Right lobe of liver (tissue), 4 donors: Measurements from ENCODE around the gene DUS3L.

Experiments used
- CTCF ChIP-seq, 4 donors: fragments of 200-600 bp in 3 of 4; fragments of 450-650 bp in 1 of 4; IDR thresholded peaks; one replicate each; pipeline versions ENCODE4 v1.5.1 to v1.8.0; 2016 to 2022; ENCODE audit warnings: antibody characterized with exemption in 4 of 4, mild to moderate bottlenecking in 2 of 4
- POLR2A ChIP-seq: fragments of 450-650 bp; IDR thresholded peaks from one replicate; pipeline ENCODE4 v1.6.1; 2017; ENCODE audit warnings: antibody characterized with exemption, mild to moderate bottlenecking
- donor health status: DM: no; HTN: no; CAD: no.
- donor health status: DM: no; HTN: no; CAD: no.
- donor health status: DM: no; HTN: yes; CAD: no.

GRCh38 chr19:5823579-5824281 lies 32.8 kb upstream of the DUS3L start:
- TF ChIP-seq CTCF (IDR thresholded peaks at IDR 0.05) (peak; percentile 31 to 45 (median 42)), POLR2A (no peak)
